ENCODE measurements around the gene ABCA13. TPM values are rescaled to one million over a fixed set of nuclear protein-coding genes. Genes with fewer than 3 reads are reported as not detected.

The ABCA13 gene
- total and polyA plus RNA-seq, 2 donors, result 0.22 to 2.0 TPM

- Histone ChIP-seq H3K4me1 (ENCODE audit: insufficient read depth) (no peaks in the 10 kb centered on the region), H3K4me3 (ENCODE audit: low read depth, low read length) (no peak overlapping the region), H3K27ac (ENCODE audit: low read depth) (no peak overlapping the region), H3K36me3 (ENCODE audit: insufficient read depth) (no peaks in the 10 kb centered on the region)
- DNase-seq (ENCODE audit: extremely low spot score), result no peak
- WGBS, result 76% methylated on average over 8 of the region's 8 CpGs
These were observed 270.7 kb downstream of the ABCA13 start for GRCh38 chr7:48441848-48442492.

GRCh38 chr7:48443051-48443450 lies 271.8 kb downstream of the ABCA13 start:
- Histone ChIP-seq H3K4me3 (ENCODE audit: low read depth, low read length) (no peak overlapping the region), H3K4me1 (ENCODE audit: insufficient read depth) (no peaks in the 10 kb centered on the region), H3K36me3 (ENCODE audit: insufficient read depth) (no peaks in the 10 kb centered on the region), H3K27ac (ENCODE audit: low read depth) (no peak overlapping the region)
- DNase-seq (ENCODE audit: extremely low spot score), result no peak
- WGBS, result 89% methylated on average over 5 of the region's 5 CpGs

- DNase-seq (ENCODE audit: extremely low spot score), result no peak
- no peak overlapping the region for H3K4me3 ChIP-seq (ENCODE audit: low read depth, low read length)
- H3K27ac ChIP-seq (ENCODE audit: low read depth), result no peak overlapping the region
- H3K4me1 ChIP-seq (ENCODE audit: insufficient read depth), result no peaks in the 10 kb centered on the region
- H3K36me3 ChIP-seq (ENCODE audit: insufficient read depth), result no peaks in the 10 kb centered on the region
These were observed 275.5 kb downstream of the ABCA13 start for GRCh38 chr7:48446721-48447120.

- WGBS, result 48% methylated on average over 1 of the region's 1 CpG
These were observed 281.0 kb downstream of the ABCA13 start for GRCh38 chr7:48452218-48452617.

GRCh38 chr7:48454750-48455192 lies 283.5 kb downstream of the ABCA13 start:
- DNase-seq (ENCODE audit: extremely low spot score), result no peak
- WGBS, result 89% methylated on average over 38 of the region's 38 CpGs
- H3K4me1 ChIP-seq (ENCODE audit: insufficient read depth), result no peaks in the 10 kb centered on the region
- H3K36me3 ChIP-seq (ENCODE audit: insufficient read depth), result no peaks in the 10 kb centered on the region
- no peak overlapping the region for H3K4me3 ChIP-seq (ENCODE audit: low read depth, low read length)
- no peak overlapping the region for H3K27ac ChIP-seq (ENCODE audit: low read depth)

More at GRCh38 chr7:48452218-48452617, 281.0 kb downstream of the ABCA13 start:
- Histone ChIP-seq H3K36me3 (ENCODE audit: insufficient read depth) (no peaks in the 10 kb centered on the region), H3K27ac (ENCODE audit: low read depth) (no peak overlapping the region), H3K4me3 (ENCODE audit: low read depth, low read length) (no peak overlapping the region), H3K4me1 (ENCODE audit: insufficient read depth) (no peaks in the 10 kb centered on the region)
- no peak for DNase-seq (ENCODE audit: extremely low spot score)

GRCh38 chr7:48455363-48455762 lies 284.1 kb downstream of the ABCA13 start:
- H3K27ac ChIP-seq (ENCODE audit: low read depth), result no peak overlapping the region
- no peak overlapping the region for H3K4me3 ChIP-seq (ENCODE audit: low read depth, low read length)
- DNase-seq (ENCODE audit: extremely low spot score), result no peak
- 90% methylated on average over 17 of the region's 17 CpGs for WGBS
- no peaks in the 10 kb centered on the region for H3K36me3 ChIP-seq (ENCODE audit: insufficient read depth)
- no peaks in the 10 kb centered on the region for H3K4me1 ChIP-seq (ENCODE audit: insufficient read depth)

GRCh38 chr7:48458701-48459524 lies 287.7 kb downstream of the ABCA13 start:
- Histone ChIP-seq H3K4me3 (ENCODE audit: low read depth, low read length) (no peak overlapping the region), H3K36me3 (ENCODE audit: insufficient read depth) (no peaks in the 10 kb centered on the region), H3K27ac (ENCODE audit: low read depth) (no peak overlapping the region), H3K4me1 (ENCODE audit: insufficient read depth) (no peaks in the 10 kb centered on the region)
- no peak for DNase-seq (ENCODE audit: extremely low spot score)
- WGBS, result 71% methylated on average over 4 of the region's 4 CpGs

GRCh38 chr7:48466713-48467112 lies 295.5 kb downstream of the ABCA13 start:
- Histone ChIP-seq H3K4me3 (ENCODE audit: low read depth, low read length) (no peak overlapping the region), H3K36me3 (ENCODE audit: insufficient read depth) (no peaks in the 10 kb centered on the region), H3K27ac (ENCODE audit: low read depth) (no peak overlapping the region), H3K4me1 (ENCODE audit: insufficient read depth) (no peaks in the 10 kb centered on the region)
- no peak for DNase-seq (ENCODE audit: extremely low spot score)
- 77% methylated on average over 4 of the region's 4 CpGs for WGBS

- DNase-seq (ENCODE audit: extremely low spot score), result no peak
- Histone ChIP-seq H3K4me1 (ENCODE audit: insufficient read depth) (no peaks in the 10 kb centered on the region), H3K4me3 (ENCODE audit: low read depth, low read length) (no peak overlapping the region), H3K27ac (ENCODE audit: low read depth) (no peak overlapping the region), H3K36me3 (ENCODE audit: insufficient read depth) (no peaks in the 10 kb centered on the region)
- WGBS, result 54% methylated on average over 5 of the region's 5 CpGs
These were observed 299.9 kb downstream of the ABCA13 start for GRCh38 chr7:48471196-48471595.

- no peak overlapping the region for H3K4me3 ChIP-seq (ENCODE audit: low read depth, low read length)
- H3K4me1 ChIP-seq (ENCODE audit: insufficient read depth), result no peaks in the 10 kb centered on the region
- H3K27ac ChIP-seq (ENCODE audit: low read depth), result no peak overlapping the region
- 95% methylated on average over 4 of the region's 4 CpGs for whole genome bisulfite sequencing
- no peaks in the 10 kb centered on the region for H3K36me3 ChIP-seq (ENCODE audit: insufficient read depth)
- DNase-seq (ENCODE audit: extremely low spot score), result no peak
These were observed 301.4 kb downstream of the ABCA13 start for GRCh38 chr7:48472640-48473039.

- Histone ChIP-seq H3K4me1 (ENCODE audit: insufficient read depth) (no peaks in the 10 kb centered on the region), H3K4me3 (ENCODE audit: low read depth, low read length) (no peak overlapping the region), H3K27ac (ENCODE audit: low read depth) (no peak overlapping the region), H3K36me3 (ENCODE audit: insufficient read depth) (no peaks in the 10 kb centered on the region)
- no peak for DNase-seq (ENCODE audit: extremely low spot score)
- 35% methylated on average over 6 of the region's 6 CpGs for WGBS
These were observed 302.1 kb downstream of the ABCA13 start for GRCh38 chr7:48473205-48473865.

- Histone ChIP-seq H3K36me3 (ENCODE audit: insufficient read depth) (no peaks in the 10 kb centered on the region), H3K4me1 (ENCODE audit: insufficient read depth) (no peaks in the 10 kb centered on the region), H3K4me3 (ENCODE audit: low read depth, low read length) (no peak overlapping the region), H3K27ac (ENCODE audit: low read depth) (no peak overlapping the region)
- DNase-seq (ENCODE audit: extremely low spot score), result no peak
- 45% methylated on average over 3 of the region's 3 CpGs for WGBS
These were observed 310.0 kb downstream of the ABCA13 start for GRCh38 chr7:48481235-48481634.

GRCh38 chr7:48497521-48497920 lies 326.3 kb downstream of the ABCA13 start:
- Histone ChIP-seq H3K36me3 (ENCODE audit: insufficient read depth) (no peaks in the 10 kb centered on the region), H3K4me3 (ENCODE audit: low read depth, low read length) (no peak overlapping the region), H3K27ac (ENCODE audit: low read depth) (no peak overlapping the region), H3K4me1 (ENCODE audit: insufficient read depth) (no peaks in the 10 kb centered on the region)
- 87% methylated on average over 3 of the region's 3 CpGs for WGBS
- DNase-seq (ENCODE audit: extremely low spot score), result no peak

- no peak for DNase-seq (ENCODE audit: extremely low spot score)
- H3K4me3 ChIP-seq (ENCODE audit: low read depth, low read length), result no peak overlapping the region
- 76% methylated on average over 4 of the region's 4 CpGs for WGBS
- H3K27ac ChIP-seq (ENCODE audit: low read depth), result no peak overlapping the region
- no peaks in the 10 kb centered on the region for H3K36me3 ChIP-seq (ENCODE audit: insufficient read depth)
- no peaks in the 10 kb centered on the region for H3K4me1 ChIP-seq (ENCODE audit: insufficient read depth)
These were observed 330.8 kb downstream of the ABCA13 start for GRCh38 chr7:48502021-48502420.
